ENCODE data around the gene ABCC1.
A peak's percentile ranks its signal among the peaks of the same experiment; 100 is the strongest.

The ABCC1 gene

GRCh38 chr16:16045296-16045695 lies 95.9 kb downstream of the ABCC1 start:
- H3K4me3 ChIP-seq (ENCODE audit: low read depth in 1 of 2, low read length in 1 of 2): no peak overlapping the region
- no peaks in the 10 kb centered on the region for H3K9me3 ChIP-seq
- H3K27ac ChIP-seq: peak overlapping the region; percentile 27
- H3K27me3 ChIP-seq: no peaks in the 10 kb centered on the region
- peaks cover 70% of the 10 kb centered on the region for H3K36me3 ChIP-seq
- TF ChIP-seq CTCF (IDR thresholded peaks at IDR 0.05): no peak
- H3K4me1 ChIP-seq (ENCODE audit: control insufficient read depth in 1 of 2, insufficient read depth in 1 of 2, low read depth in 1 of 2, low read length in 1 of 2): peaks cover 0 to 3% of the 10 kb centered on the region in 2 experiments

- Histone ChIP-seq H3K36me3 (peaks cover 71% of the 10 kb centered on the region), H3K27me3 (no peaks in the 10 kb centered on the region), H3K9me3 (no peaks in the 10 kb centered on the region), H3K4me3 (ENCODE audit: low read depth in 1 of 2, low read length in 1 of 2) (no peak overlapping the region), H3K4me1 (ENCODE audit: control insufficient read depth in 1 of 2, insufficient read depth in 1 of 2, low read depth in 1 of 2, low read length in 1 of 2) (peaks cover 0 to 3% of the 10 kb centered on the region in 2 experiments), H3K27ac (peak overlapping the region; percentile 27)
- TF ChIP-seq CTCF (IDR thresholded peaks at IDR 0.05): no peak
These were observed 96.5 kb downstream of the ABCC1 start for GRCh38 chr16:16045879-16046278.

- Histone ChIP-seq H3K36me3 (peaks cover 72% of the 10 kb centered on the region), H3K27me3 (no peaks in the 10 kb centered on the region), H3K4me1 (ENCODE audit: control insufficient read depth in 1 of 2, insufficient read depth in 1 of 2, low read depth in 1 of 2, low read length in 1 of 2) (peaks cover 0 to 3% of the 10 kb centered on the region in 2 experiments), H3K4me3 (ENCODE audit: low read depth in 1 of 2, low read length in 1 of 2) (no peak overlapping the region), H3K27ac (no peak overlapping the region), H3K9me3 (no peaks in the 10 kb centered on the region)
- TF ChIP-seq CTCF (IDR thresholded peaks at IDR 0.05): no peak
These were observed 98.3 kb downstream of the ABCC1 start for GRCh38 chr16:16047761-16048160.

GRCh38 chr16:16048904-16049582 lies 99.6 kb downstream of the ABCC1 start:
- H3K36me3 ChIP-seq: peaks cover 81% of the 10 kb centered on the region

GRCh38 chr16:16050106-16050505 lies 100.7 kb downstream of the ABCC1 start:
- peaks cover 0 to 3% of the 10 kb centered on the region in 2 experiments for H3K4me1 ChIP-seq (ENCODE audit: control insufficient read depth in 1 of 2, insufficient read depth in 1 of 2, low read depth in 1 of 2, low read length in 1 of 2)
- H3K27me3 ChIP-seq: no peaks in the 10 kb centered on the region
- no peak overlapping the region for H3K4me3 ChIP-seq (ENCODE audit: low read depth in 1 of 2, low read length in 1 of 2)
- no peak overlapping the region for H3K27ac ChIP-seq
- TF ChIP-seq CTCF (IDR thresholded peaks at IDR 0.05): no peak
- no peaks in the 10 kb centered on the region for H3K9me3 ChIP-seq
- peaks cover 81% of the 10 kb centered on the region for H3K36me3 ChIP-seq

More at GRCh38 chr16:16048904-16049582, 99.6 kb downstream of the ABCC1 start:
- Histone ChIP-seq H3K9me3 (no peaks in the 10 kb centered on the region), H3K27me3 (no peaks in the 10 kb centered on the region), H3K4me1 (ENCODE audit: control insufficient read depth in 1 of 2, insufficient read depth in 1 of 2, low read depth in 1 of 2, low read length in 1 of 2) (peaks cover 0 to 3% of the 10 kb centered on the region in 2 experiments), H3K4me3 (ENCODE audit: low read depth in 1 of 2, low read length in 1 of 2) (no peak overlapping the region), H3K27ac (no peak overlapping the region)
- TF ChIP-seq CTCF (IDR thresholded peaks at IDR 0.05): no peak
